IgD-negative memory B cell (primary cell): ENCODE data around the gene TBL1XR1. TPM values are rescaled to one million over a fixed set of nuclear protein-coding genes. Genes with fewer than 3 reads are reported as not detected.

Experiments
- H3K27ac Mint-ChIP-seq, 3 donors: one replicate each; pipeline ENCODE4 v1.8.0; 2020 to 2022; ENCODE audit warnings: mild to moderate bottlenecking in 3 of 3, mixed read lengths in 3 of 3, moderate library complexity in 1 of 3
- H3K27me3 Mint-ChIP-seq: one replicate; pipeline ENCODE4 v1.8.0; 2021; ENCODE audit warnings: mixed read lengths
- H3K36me3 Mint-ChIP-seq: one replicate; pipeline ENCODE4 v1.8.0; 2020; ENCODE audit warnings: mild to moderate bottlenecking, mixed read lengths
- H3K4me1 Mint-ChIP-seq, 3 donors: one replicate each; pipeline ENCODE4 v1.8.0; 2020 to 2022; ENCODE audit warnings: mixed read lengths in 3 of 3, mild to moderate bottlenecking in 1 of 3
- H3K4me3 Mint-ChIP-seq, 4 donors: one replicate each; pipeline ENCODE4 v1.8.0; 2020 to 2022; ENCODE audit warnings: mild to moderate bottlenecking in 4 of 4, mixed read lengths in 4 of 4, moderate library complexity in 3 of 4
- H3K9me3 Mint-ChIP-seq, 3 donors: one replicate each; pipeline ENCODE4 v1.8.0; 2020 to 2021; ENCODE audit warnings: mixed read lengths in 3 of 3, mild to moderate bottlenecking in 1 of 3
- polyA plus RNA-seq: library from polyadenylated mRNA; unstranded; fragments of 300-500 nt; fragmentation: Illumina TruSeq; gene quantifications from one replicate; pipeline ENCODE4 v1.2.3, GENCODE V29; 2021

The TBL1XR1 gene
- polyA plus RNA-seq, 1 donor from 2014 or later: 23.6 TPM

DNA sequence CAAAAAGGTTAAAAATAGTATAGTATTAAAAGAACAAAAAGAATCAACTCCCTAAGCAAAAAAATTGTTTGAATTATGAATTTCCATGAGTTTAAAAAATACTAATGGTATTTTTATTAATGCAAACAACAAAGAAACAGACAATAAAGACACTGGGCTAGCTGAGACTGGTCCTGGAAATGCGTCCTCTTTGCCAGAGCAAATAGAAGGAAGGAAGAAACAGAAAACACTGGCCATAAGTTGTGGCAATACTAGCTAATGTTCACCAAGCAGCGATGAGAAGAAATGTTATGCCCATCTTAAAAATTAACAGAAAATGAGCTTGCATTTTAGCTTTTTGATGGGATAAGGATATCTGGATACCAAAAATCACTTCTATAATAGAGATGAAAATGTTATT lies 88.6 kb downstream of the TBL1XR1 start:
- Mint-ChIP-seq H3K4me3 (no peak overlapping the region), H3K27ac (no peak overlapping the region), H3K27me3 (no peaks in the 10 kb centered on the region), H3K4me1 (peaks cover 64 to 72% (median 65%) of the 10 kb centered on the region in 3 donors), H3K9me3 (no peaks in the 10 kb centered on the region), H3K36me3 (peaks cover 2% of the 10 kb centered on the region)

DNA sequence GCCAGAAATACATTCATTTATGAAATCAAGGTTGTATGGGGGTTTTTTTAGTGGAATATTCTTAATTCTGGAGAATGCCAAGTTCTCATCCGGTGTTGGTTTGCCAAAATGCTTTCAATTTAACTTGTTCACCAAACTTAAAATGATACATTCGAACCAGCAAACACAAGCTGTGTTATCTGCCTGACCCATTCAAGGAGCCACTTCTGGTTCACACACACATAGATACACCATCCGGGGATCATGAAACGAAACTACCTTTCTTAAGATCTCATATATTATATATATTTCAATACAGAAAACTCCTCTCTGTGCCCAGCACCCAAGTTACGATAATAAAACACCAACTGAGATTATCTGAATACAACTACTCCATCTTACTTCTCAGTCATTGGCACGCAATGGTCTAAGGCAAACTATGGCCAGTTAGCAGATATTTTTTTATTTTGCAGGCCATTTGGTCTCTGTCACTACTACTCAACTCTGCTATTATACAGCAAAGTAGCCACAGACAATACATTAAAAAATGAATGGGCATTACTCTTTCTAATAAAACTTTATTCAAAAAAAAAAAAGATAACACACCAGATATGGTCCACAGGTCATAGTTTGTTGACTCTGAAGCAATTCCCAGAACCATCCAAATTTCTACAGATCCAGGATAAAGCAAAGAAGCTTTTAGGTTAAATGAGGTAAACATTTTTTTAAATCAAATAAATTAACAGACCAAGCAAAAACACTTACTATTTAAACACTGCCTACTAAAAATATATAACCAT lies 89.6 kb downstream of the TBL1XR1 start:
- Mint-ChIP-seq H3K4me3 (peak overlapping the region in 1 of 4 donors; percentile 61), H3K9me3 (no peaks in the 10 kb centered on the region), H3K36me3 (peaks cover 2% of the 10 kb centered on the region), H3K27me3 (no peaks in the 10 kb centered on the region), H3K4me1 (peaks cover 60 to 65% (median 61%) of the 10 kb centered on the region in 3 donors), H3K27ac (no peak overlapping the region)

DNA sequence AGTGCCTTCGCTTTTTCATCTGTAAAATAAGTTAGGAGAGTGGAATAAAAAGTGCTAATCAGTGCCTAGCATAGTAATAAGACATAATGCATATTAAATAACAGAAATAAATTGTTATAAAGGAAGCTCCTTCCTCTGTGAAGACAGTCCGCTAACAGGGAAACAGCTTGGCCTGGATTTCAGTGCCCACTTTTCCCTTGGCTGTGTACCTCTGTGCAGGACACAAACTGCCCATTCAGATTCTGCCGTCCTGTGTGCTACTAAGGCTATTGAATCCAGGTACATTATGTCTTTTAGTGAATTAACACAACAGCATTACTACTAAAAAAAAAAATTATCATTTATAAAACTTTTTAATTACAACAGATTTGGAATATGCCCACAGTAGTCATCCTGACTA lies 90.7 kb downstream of the TBL1XR1 start:
- H3K36me3 Mint-ChIP-seq: peaks cover 2% of the 10 kb centered on the region
- H3K4me3 Mint-ChIP-seq: peak overlapping the region in 2 of 4 donors; percentile 44 to 78
- no peaks in the 10 kb centered on the region for H3K27me3 Mint-ChIP-seq
- peak overlapping the region in 2 of 3 donors; percentile 68 to 74 for H3K27ac Mint-ChIP-seq
- no peaks in the 10 kb centered on the region for H3K9me3 Mint-ChIP-seq
- H3K4me1 Mint-ChIP-seq: peaks cover 60 to 64% (median 61%) of the 10 kb centered on the region in 3 donors

DNA sequence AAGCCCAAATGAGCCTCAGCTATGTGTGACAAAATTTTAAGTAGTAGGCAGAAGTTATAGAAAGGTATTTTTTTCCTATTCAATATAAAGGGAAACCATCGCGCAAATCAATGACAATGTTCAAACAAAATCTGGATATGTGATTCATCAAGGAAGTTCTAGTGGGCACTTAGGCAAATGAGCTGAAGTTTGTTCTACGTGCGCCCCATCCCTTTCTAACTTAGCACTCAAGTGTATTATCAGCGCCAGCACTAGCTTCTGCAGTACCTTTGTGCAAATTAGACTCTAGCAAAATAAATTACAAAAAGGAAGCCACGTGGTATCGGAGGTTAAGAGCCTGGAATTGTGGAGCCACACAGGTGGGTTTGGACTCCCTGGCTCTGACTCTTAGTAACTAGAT lies 91.1 kb downstream of the TBL1XR1 start:
- peak overlapping the region in 2 of 4 donors; percentile 44 to 78 for H3K4me3 Mint-ChIP-seq
- no peaks in the 10 kb centered on the region for H3K9me3 Mint-ChIP-seq
- peaks cover 2% of the 10 kb centered on the region for H3K36me3 Mint-ChIP-seq
- H3K4me1 Mint-ChIP-seq: peaks cover 56 to 60% (median 58%) of the 10 kb centered on the region in 3 donors
- H3K27me3 Mint-ChIP-seq: no peaks in the 10 kb centered on the region
- H3K27ac Mint-ChIP-seq: peak overlapping the region in 2 of 3 donors; percentile 68 to 74

DNA sequence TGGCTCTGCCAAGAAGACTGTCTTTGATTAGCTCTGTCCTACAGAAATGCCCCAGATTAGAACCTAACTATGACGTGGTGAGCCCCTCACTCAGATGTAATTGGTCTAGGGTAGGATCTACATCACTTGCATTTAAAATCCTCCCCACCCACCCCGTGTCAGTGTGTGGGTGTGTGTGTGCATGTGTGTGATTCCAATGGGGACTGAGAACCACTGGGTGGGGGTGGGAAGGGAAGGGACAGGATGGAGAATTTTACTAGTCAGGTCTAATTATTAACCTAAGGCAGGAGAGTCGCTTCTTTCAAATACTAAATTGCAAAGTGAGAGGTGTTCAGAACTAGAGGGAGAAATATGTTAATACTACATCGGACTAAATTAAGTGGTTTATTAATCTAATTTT lies 91.7 kb downstream of the TBL1XR1 start:
- H3K4me3 Mint-ChIP-seq: peak overlapping the region in 2 of 4 donors; percentile 0 to 78
- peaks cover 5% of the 10 kb centered on the region for H3K36me3 Mint-ChIP-seq

DNA sequence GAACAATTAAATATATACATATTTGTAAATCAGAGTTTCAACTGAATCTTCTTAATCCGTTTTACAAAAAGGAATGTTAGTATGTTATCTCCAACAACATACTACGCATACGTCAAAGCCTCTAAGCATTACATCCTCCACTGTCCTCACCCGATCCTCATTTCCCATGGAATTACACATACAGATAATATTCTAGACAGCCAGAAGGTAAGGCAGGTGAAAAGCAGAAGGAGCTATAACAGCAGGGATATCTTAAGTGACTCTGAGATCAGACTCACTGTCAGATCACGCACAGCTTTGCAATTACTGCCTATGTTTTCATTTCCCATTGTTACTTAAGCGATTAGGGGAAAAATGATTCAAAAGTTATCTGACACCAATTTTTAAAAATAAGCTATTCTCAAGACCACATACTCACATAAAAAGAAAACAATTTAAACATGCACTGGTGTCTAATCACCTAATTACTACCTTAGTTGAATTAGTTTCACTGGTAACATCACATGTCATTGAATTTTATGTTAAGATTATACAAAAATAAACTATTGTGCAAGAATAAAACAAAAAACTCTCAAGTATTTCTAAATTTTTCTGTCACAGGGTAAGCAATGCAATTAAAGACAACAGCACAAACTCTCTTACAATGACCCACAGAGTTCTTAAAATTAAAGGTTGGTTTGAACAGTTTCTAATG lies 92.8 kb downstream of the TBL1XR1 start:
- peaks cover 40 to 44% (median 44%) of the 10 kb centered on the region in 3 donors for H3K4me1 Mint-ChIP-seq
- H3K27me3 Mint-ChIP-seq: no peaks in the 10 kb centered on the region
- H3K4me3 Mint-ChIP-seq: no peak overlapping the region
- peak overlapping the region in 1 of 3 donors; percentile 39 for H3K27ac Mint-ChIP-seq
- H3K36me3 Mint-ChIP-seq: peaks cover 5% of the 10 kb centered on the region
- no peaks in the 10 kb centered on the region for H3K9me3 Mint-ChIP-seq

More for the DNA sequence above, 91.7 kb downstream of the TBL1XR1 start:
- Mint-ChIP-seq H3K9me3 (no peaks in the 10 kb centered on the region), H3K4me1 (peaks cover 52 to 55% (median 54%) of the 10 kb centered on the region in 3 donors), H3K27ac (no peak overlapping the region), H3K27me3 (no peaks in the 10 kb centered on the region)

DNA sequence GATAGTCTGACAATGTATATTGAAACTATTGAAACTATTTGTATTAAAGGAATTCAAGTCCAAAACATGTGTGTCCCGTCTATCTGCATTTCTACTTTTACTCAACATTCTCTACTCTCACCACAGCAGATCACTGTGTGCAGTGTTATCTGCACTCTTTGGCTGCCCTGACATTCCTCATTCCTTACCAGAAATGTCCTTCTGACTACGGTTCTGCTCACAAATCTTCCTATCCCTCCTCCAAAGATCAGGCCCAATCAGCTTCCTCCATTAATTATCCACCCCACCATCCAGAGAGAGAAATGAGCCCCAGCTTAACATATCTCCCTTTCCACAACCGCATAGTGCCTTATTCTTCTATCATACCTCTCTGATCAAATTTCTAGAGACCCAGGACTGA lies 94.7 kb downstream of the TBL1XR1 start:
- H3K4me1 Mint-ChIP-seq: peaks cover 31 to 45% (median 38%) of the 10 kb centered on the region in 3 donors
- no peaks in the 10 kb centered on the region for H3K27me3 Mint-ChIP-seq
- H3K4me3 Mint-ChIP-seq: peak overlapping the region in 1 of 4 donors; percentile 45
- H3K9me3 Mint-ChIP-seq: no peaks in the 10 kb centered on the region
- H3K27ac Mint-ChIP-seq: peak overlapping the region in 1 of 3 donors; percentile 33
- peaks cover 7% of the 10 kb centered on the region for H3K36me3 Mint-ChIP-seq

DNA sequence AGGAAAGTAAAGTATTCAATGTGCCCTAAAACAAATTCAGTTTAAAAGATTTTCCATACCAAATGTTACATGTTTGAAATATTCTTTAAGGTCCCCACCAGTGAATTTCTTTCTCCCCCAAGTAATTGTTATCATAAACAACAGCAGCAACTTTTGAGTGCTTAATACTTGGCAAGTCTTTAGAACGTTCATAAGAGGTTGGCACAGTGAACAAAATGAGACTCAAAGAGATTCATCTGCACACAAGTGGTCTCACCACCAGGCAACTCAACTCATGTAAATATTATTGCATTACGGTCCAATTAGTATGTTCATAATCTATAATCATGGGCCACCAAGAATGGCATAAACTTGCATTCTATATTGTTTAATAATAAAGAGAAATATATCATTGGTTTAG lies 98.7 kb downstream of the TBL1XR1 start:
- no peak overlapping the region for H3K4me3 Mint-ChIP-seq
- peaks cover 20% of the 10 kb centered on the region for H3K36me3 Mint-ChIP-seq
- no peak overlapping the region for H3K27ac Mint-ChIP-seq
- peaks cover 23 to 36% (median 26%) of the 10 kb centered on the region in 3 donors for H3K4me1 Mint-ChIP-seq
- no peaks in the 10 kb centered on the region for H3K27me3 Mint-ChIP-seq
- peaks cover 0 to 7% (median 4%) of the 10 kb centered on the region in 3 donors for H3K9me3 Mint-ChIP-seq

DNA sequence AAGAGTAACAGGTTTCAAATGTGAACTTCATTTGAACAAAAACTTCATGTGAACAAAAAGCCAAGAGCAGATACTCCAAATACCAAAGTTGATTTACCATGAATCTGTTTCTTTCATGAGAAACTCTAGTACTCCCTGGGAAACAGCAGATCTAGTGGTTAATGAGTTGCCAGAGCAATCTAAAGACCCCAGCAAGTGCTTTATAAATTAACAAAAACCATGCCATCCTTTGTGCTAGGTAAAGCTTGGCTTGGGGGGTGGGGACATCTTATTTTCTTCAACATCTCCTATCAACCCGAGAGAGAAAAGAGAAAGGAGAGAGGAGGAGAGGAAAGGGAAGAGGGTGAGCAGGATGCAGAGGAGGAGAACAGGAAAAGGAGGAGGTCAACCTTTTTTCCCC lies 100.7 kb downstream of the TBL1XR1 start:
- peaks cover 19 to 38% (median 23%) of the 10 kb centered on the region in 3 donors for H3K4me1 Mint-ChIP-seq
- no peaks in the 10 kb centered on the region for H3K27me3 Mint-ChIP-seq
- peaks cover 7 to 21% (median 11%) of the 10 kb centered on the region in 3 donors for H3K9me3 Mint-ChIP-seq
- peaks cover 28% of the 10 kb centered on the region for H3K36me3 Mint-ChIP-seq
- no peak overlapping the region for H3K27ac Mint-ChIP-seq
- H3K4me3 Mint-ChIP-seq: peak overlapping the region in 2 of 4 donors; percentile 41 to 70

DNA sequence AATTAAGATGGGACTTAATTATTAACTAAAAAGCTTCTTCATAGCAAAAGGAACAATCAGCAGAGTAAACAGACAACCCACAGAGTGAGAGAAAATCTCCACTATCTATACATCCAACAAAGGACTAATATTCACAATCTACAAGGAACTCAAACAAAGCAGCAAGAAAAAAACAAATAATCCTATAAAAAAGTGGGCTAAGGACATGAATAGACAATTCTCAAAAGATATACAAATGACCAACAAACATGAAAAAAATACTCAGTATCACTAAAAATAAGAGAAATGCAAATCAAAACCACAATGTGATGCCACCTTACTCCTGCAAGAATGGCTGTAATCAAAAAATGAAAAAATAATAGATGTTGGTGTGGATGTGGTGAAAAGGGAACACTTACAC lies 103.3 kb downstream of the TBL1XR1 start:
- H3K27me3 Mint-ChIP-seq: no peaks in the 10 kb centered on the region
- H3K36me3 Mint-ChIP-seq: peaks cover 31% of the 10 kb centered on the region
- peaks cover 7 to 23% (median 13%) of the 10 kb centered on the region in 3 donors for H3K9me3 Mint-ChIP-seq
- peak overlapping the region in 1 of 4 donors; percentile 42 for H3K4me3 Mint-ChIP-seq
- no peak overlapping the region for H3K27ac Mint-ChIP-seq
- H3K4me1 Mint-ChIP-seq: peaks cover 33 to 48% (median 35%) of the 10 kb centered on the region in 3 donors

DNA sequence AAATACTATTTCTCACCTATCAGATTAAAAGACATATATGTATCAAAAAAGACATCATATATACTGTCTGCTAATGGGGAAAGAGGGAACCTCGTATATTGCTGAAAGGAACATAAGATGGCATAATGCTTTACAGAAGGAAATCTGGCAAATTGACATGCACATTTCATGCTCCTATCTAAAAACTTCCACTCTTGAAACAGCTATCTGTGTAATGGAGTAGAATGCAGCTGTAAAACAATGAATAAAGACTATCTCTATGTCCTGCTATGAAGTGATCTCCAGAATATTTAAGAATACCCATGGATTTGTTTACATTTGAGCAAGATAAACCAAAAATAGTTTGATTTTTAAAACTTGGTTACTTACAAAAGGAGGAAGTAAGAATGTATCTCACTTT lies 107.4 kb downstream of the TBL1XR1 start:
- peaks cover 45 to 62% (median 62%) of the 10 kb centered on the region in 3 donors for H3K4me1 Mint-ChIP-seq
- peaks cover 6 to 23% (median 13%) of the 10 kb centered on the region in 3 donors for H3K9me3 Mint-ChIP-seq
- H3K27ac Mint-ChIP-seq: peak overlapping the region in 2 of 3 donors; percentile 35 to 42
- H3K36me3 Mint-ChIP-seq: peaks cover 21% of the 10 kb centered on the region
- H3K27me3 Mint-ChIP-seq: no peaks in the 10 kb centered on the region
- H3K4me3 Mint-ChIP-seq: peak overlapping the region in 2 of 4 donors; percentile 55 to 80

DNA sequence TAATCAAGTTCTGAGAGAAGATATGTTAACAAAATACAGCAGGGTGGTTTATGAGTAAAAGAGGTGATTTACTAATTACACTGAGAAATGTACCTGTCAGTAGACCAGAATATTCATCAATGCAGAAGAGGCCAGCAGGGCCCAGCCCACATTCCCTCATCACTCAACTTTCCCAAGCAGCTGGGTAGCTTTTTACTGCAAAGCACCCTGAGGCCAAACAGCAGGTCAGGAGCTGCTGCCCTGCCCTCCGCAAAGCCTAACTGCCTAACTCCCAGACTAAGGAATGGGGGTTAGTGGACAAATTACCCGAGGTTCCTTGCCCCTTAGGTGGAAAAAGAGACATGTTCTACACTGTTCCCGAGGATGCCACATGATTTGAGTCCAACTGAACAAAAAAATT lies 108.2 kb downstream of the TBL1XR1 start:
- Mint-ChIP-seq H3K36me3 (peaks cover 26% of the 10 kb centered on the region), H3K4me3 (peak overlapping the region in 1 of 4 donors; percentile 56), H3K27ac (peak overlapping the region in 1 of 3 donors; percentile 75), H3K4me1 (peaks cover 49 to 67% (median 63%) of the 10 kb centered on the region in 3 donors), H3K9me3 (peaks cover 0 to 23% (median 13%) of the 10 kb centered on the region in 3 donors), H3K27me3 (no peaks in the 10 kb centered on the region)

DNA sequence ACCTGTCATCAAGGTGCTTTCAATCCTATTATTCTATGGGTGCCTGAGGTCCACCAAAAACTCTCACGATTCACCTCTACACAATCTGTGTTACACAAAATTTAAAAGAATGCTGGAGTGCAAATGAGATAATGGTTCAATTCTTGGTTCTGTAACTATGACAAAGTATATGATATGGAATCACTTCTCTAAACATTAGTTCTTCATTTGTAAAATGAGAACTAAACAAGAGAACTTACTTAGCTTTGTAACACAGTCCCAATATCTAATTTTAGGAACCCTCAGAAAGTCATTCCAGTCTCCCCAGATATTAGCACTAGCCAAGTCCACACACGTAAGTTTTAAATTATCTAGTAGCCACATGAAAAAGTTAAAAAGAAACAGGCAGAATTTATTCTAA lies 111.5 kb downstream of the TBL1XR1 start:
- Mint-ChIP-seq H3K9me3 (no peaks in the 10 kb centered on the region), H3K27ac (peak overlapping the region in 1 of 3 donors; percentile 47), H3K4me1 (peaks cover 50 to 70% (median 57%) of the 10 kb centered on the region in 3 donors), H3K27me3 (no peaks in the 10 kb centered on the region), H3K4me3 (peak overlapping the region in 1 of 4 donors; percentile 24), H3K36me3 (peaks cover 8% of the 10 kb centered on the region)

DNA sequence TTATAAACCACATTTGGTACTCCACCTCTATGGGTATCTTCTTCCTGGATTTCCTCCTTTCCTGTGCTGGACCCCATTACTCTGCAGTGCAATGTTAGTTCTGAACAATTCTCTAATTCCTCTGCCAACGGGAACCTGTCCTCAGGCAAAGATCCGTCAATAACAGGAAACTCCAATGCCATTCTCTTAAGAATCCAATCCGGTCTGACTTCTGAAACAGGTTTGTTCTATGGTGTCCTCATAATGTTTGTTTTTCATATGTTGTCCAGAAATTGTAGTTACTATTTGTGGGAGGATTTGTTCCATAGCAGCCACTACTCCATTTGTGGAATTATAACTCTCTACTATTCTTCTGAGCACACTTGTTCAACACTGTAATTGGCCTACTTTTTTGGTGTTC lies 112.7 kb downstream of the TBL1XR1 start:
- Mint-ChIP-seq H3K4me3 (peak overlapping the region in 1 of 4 donors; percentile 27), H3K9me3 (no peaks in the 10 kb centered on the region), H3K4me1 (peaks cover 46 to 64% (median 55%) of the 10 kb centered on the region in 3 donors), H3K27ac (no peak overlapping the region), H3K27me3 (no peaks in the 10 kb centered on the region), H3K36me3 (peaks cover 6% of the 10 kb centered on the region)

DNA sequence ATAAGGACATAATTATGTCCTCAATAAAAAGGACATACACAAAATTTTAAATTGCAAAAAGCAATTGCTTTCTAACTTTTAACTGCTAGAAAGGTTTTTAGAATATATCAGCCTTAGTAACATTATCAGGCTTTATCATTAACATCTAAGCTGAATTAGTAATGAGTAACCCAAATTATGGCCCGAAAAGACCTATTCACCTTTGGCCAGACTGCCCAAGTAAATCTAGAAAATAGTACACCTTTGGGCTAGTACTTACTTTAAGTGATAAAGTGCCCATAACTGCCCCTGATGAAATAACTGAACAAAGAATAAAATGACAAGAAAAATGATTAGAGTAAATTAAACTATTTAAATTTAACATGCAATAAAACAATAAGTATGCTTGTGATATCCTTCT lies 117.2 kb downstream of the TBL1XR1 start:
- H3K27me3 Mint-ChIP-seq: no peaks in the 10 kb centered on the region
- no peak overlapping the region for H3K4me3 Mint-ChIP-seq
- H3K9me3 Mint-ChIP-seq: no peaks in the 10 kb centered on the region
- H3K4me1 Mint-ChIP-seq: peaks cover 21 to 46% (median 30%) of the 10 kb centered on the region in 3 donors
- peak overlapping the region in 1 of 3 donors; percentile 64 for H3K27ac Mint-ChIP-seq
- peaks cover 14% of the 10 kb centered on the region for H3K36me3 Mint-ChIP-seq
